Adrenal gland (tissue), 12 donors: ENCODE results near the gene EVI5L. TPM values are rescaled to one million over a fixed set of nuclear protein-coding genes. Genes with fewer than 3 reads are reported as not detected.

ENCODE experiments used
- DNase-seq, 7 donors: peaks; one replicate each; pipeline ENCODE4 v3.0.0-alpha.2; 2019 to 2020
- H3K27ac ChIP-seq, 5 donors: fragments of 200-600 bp; sonication (generic) in 4 of 5; 1 replicate in 3 of 5; 2 replicates in 2 of 5; pipeline versions ENCODE4 v1.5.1 to v1.8.0; 2016 to 2020; ENCODE audit warnings: mild to moderate bottlenecking in 1 of 5
- H3K27me3 ChIP-seq: fragments of 200-600 bp; 2 replicates; pipeline ENCODE4 v1.8.0; 2021
- H3K36me3 ChIP-seq, 2 donors: fragments of 200-600 bp; replicated peaks in 1 of 2; 1 replicate in 1 of 2; 2 replicates in 1 of 2; pipeline versions ENCODE4 v1.5.1 to v1.8.0; 2018 to 2022
- H3K4me1 ChIP-seq, 2 donors: fragments of 200-600 bp; replicated peaks in 1 of 2; 1 replicate in 1 of 2; 2 replicates in 1 of 2; pipeline versions ENCODE4 v1.5.1 to v1.8.0; 2018 to 2021
- H3K4me3 ChIP-seq, 4 donors: fragments of 200-600 bp; sonication (generic) in 3 of 4; one replicate each; pipeline ENCODE4 v1.5.1; 2016 to 2018
- H3K9me3 ChIP-seq, 3 donors: fragments of 200-600 bp; sonication (generic) in 1 of 3; replicated peaks in 1 of 3; 1 replicate in 2 of 3; 2 replicates in 1 of 3; pipeline versions ENCODE4 v1.5.1 to v1.8.0; 2016 to 2021
- POLR2A ChIP-seq, 2 donors: fragments of 450-650 bp; IDR thresholded peaks; one replicate each; pipeline ENCODE4 v1.6.1; 2017; ENCODE audit warnings: antibody characterized with exemption in 2 of 2, mild to moderate bottlenecking in 2 of 2, moderate library complexity in 1 of 2
- WGBS, 4 donors: extraction: QIAGEN DNeasy Blood & Tissue Kit in 2 of 4; methylation state at CpG; one replicate each; pipeline versions ENCODE4 v1.1.5 to v1.1.7; 2013 to 2017; 5-methylcytosine and 5-hydroxymethylcytosine counted together
- intact Hi-C, 2 donors: fragments of 100-400 bp; cut with DNase I; formaldehyde crosslinking; loops; one replicate each; pipeline versions ENCODE4 v1.14.1 to v1.15.0; 2022 to 2023
- polyA plus RNA-seq, 3 donors: library from polyadenylated mRNA; stranded (reverse); fragments of 200-250 nt in 2 of 3; fragments of 350-450 nt in 1 of 3; fragmentation: Illumina TruSeq in 1 of 3; extraction: RNeasy Lipid Tissue Mini Kit (QIAGEN cat#74804) in 1 of 3; gene quantifications; one replicate each; pipeline ENCODE4 v1.2.3, GENCODE V29; 2013 to 2014
- total RNA-seq, 9 donors: library from RNA; depleted of rRNA in 4 of 9; stranded (reverse); fragments of >200 nt in 4 of 9; fragments of 120-200 nt in 1 of 9; fragmentation: NEBNext Ultra II Directional in 1 of 9; extraction: Animal tissue kit (Norgen Biotek cat#: 25700) in 1 of 9; gene quantifications; one replicate each; pipeline versions ENCODE4 v1.1.0 to v1.2.4, GENCODE V29; 2013 to 2023
- TF ChIP-seq, protein P1 (sequence below), 6 experiments: fragments of 450-650 bp in 4 of 6; fragments of 200-600 bp in 2 of 6; sonication (generic) in 1 of 6; IDR thresholded peaks; 1 replicate in 5 of 6; 2 replicates in 1 of 6; pipeline versions ENCODE4 v1.5.1 to v1.8.0; 2016 to 2021; ENCODE audit warnings: antibody characterized with exemption in 6 of 6, mild to moderate bottlenecking in 2 of 6, moderate library complexity in 1 of 6
- donor health status: healthy with polysubstance abuse.
- donor health status: Bipolar disorder and iron deficiency.
- donor health status: DM: yes; HTN: yes; CAD: no.
- donor health status: DM: no; HTN: no; CAD: no.
- donor health status: DM: no; HTN: no; CAD: no.
- donor health status: DM: yes; HTN: yes; CAD: no.

The EVI5L gene
- total and polyA plus RNA-seq, 12 donors, result 8.8 to 22.2 (median 20.5) TPM

DNA sequence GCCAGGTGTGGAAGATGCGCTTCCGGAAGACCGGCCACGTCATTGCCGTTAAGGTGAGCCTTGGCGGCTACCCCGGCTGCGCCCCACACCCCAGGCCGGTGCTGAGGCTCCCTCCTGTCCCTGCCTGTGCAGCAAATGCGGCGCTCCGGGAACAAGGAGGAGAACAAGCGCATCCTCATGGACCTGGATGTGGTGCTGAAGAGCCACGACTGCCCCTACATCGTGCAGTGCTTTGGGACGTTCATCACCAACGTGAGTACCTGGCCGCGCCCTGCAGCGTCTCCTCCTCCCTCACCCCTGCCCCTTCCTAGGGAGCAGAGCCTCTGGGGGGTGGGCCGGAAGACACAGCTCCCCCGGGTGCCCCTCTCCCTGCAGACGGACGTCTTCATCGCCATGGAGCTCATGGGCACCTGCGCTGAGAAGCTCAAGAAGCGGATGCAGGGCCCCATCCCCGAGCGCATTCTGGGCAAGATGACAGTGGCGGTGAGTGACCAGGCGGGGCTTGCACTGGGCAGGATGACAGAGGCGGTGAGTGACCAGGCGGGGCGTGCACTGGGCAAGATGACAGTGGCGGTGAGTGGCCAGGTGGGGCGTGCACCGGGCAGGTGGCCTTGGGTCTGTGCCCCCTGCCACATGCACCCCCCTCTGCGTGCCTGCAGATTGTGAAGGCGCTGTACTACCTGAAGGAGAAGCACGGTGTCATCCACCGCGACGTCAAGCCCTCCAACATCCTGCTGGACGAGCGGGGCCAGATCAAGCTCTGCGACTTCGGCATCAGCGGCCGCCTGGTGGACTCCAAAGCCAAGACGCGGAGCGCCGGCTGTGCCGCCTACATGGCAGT, 80.5 kb downstream of the EVI5L start:
- no peak for DNase-seq
- H3K4me3 ChIP-seq, result no peak overlapping the region
- intact Hi-C loops, result no loop called here
- H3K4me1 ChIP-seq, result peaks cover 0 to 23% of the 10 kb centered on the region in 2 donors
- H3K27me3 ChIP-seq, result no peaks in the 10 kb centered on the region
- no peaks in the 10 kb centered on the region for H3K9me3 ChIP-seq
- H3K36me3 ChIP-seq, result peaks cover 0 to 35% of the 10 kb centered on the region in 2 donors
- H3K27ac ChIP-seq, result no peak overlapping the region
- TF ChIP-seq, protein P1, sequence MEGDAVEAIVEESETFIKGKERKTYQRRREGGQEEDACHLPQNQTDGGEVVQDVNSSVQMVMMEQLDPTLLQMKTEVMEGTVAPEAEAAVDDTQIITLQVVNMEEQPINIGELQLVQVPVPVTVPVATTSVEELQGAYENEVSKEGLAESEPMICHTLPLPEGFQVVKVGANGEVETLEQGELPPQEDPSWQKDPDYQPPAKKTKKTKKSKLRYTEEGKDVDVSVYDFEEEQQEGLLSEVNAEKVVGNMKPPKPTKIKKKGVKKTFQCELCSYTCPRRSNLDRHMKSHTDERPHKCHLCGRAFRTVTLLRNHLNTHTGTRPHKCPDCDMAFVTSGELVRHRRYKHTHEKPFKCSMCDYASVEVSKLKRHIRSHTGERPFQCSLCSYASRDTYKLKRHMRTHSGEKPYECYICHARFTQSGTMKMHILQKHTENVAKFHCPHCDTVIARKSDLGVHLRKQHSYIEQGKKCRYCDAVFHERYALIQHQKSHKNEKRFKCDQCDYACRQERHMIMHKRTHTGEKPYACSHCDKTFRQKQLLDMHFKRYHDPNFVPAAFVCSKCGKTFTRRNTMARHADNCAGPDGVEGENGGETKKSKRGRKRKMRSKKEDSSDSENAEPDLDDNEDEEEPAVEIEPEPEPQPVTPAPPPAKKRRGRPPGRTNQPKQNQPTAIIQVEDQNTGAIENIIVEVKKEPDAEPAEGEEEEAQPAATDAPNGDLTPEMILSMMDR (IDR thresholded peaks at IDR 0.05), result no peak
- TF ChIP-seq POLR2A (IDR thresholded peaks at IDR 0.05), result no peak
- WGBS, 4 donors, result 90 to 92% (median 91%) methylated on average over 29 to 54 of the region's 54 CpGs

DNA sequence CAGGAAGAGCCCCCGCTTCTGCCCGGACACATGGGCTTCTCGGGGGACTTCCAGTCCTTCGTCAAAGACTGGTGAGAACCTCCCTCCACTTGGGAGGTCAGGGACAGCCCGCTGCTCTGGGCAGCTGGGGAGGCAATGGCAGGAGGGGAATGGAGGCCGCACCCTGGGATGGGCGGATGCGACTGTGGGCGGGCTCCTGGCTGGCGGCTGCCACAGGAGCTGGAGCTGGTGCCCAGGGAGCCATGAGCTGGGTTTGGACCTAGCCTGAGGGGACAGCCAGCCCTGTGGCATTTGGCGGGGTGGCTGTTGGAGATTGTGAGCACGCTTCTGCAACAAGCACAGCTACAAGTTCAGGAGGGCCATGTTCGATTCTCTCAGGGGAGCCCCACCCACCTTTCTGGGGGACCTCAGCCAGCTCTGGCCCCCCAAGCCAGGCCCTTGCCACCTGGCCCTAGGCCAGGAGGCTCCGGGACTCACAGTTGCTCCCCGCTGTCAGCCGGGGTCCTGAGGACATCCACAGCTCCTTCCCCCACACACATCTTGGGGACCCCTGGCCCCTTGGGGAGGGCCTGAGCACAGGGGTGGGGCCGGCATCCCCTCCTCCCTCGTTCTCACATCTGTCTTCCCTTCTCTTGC, 81.6 kb downstream of the EVI5L start:
- WGBS, 4 donors, result 92 to 98% (median 94%) methylated on average over 5 to 18 of the region's 18 CpGs
- TF ChIP-seq, protein P1 (IDR thresholded peaks at IDR 0.05), result no peak
- TF ChIP-seq POLR2A (IDR thresholded peaks at IDR 0.05), result no peak
- Histone ChIP-seq H3K27me3 (peaks cover 5% of the 10 kb centered on the region), H3K4me1 (peaks cover 7 to 20% of the 10 kb centered on the region in 2 donors), H3K36me3 (peaks cover 0 to 35% of the 10 kb centered on the region in 2 donors), H3K27ac (no peak overlapping the region), H3K9me3 (no peaks in the 10 kb centered on the region), H3K4me3 (no peak overlapping the region)
- intact Hi-C loops, result no loop called here
- DNase-seq, result peak in 1 of 7 donors; percentile 23

- Histone ChIP-seq H3K27ac (no peak overlapping the region), H3K4me3 (no peak overlapping the region), H3K36me3 (peaks cover 0 to 35% of the 10 kb centered on the region in 2 donors), H3K4me1 (peaks cover 7 to 19% of the 10 kb centered on the region in 2 donors), H3K9me3 (no peaks in the 10 kb centered on the region), H3K27me3 (peaks cover 11% of the 10 kb centered on the region)
- DNase-seq, result peak in 2 of 7 donors; percentile 23 to 52
- intact Hi-C loops, result no loop called here
- TF ChIP-seq, protein P1 (IDR thresholded peaks at IDR 0.05), result no peak
- TF ChIP-seq POLR2A (IDR thresholded peaks at IDR 0.05), result no peak
- 86 to 95% (median 90%) methylated on average over 13 to 31 of the region's 31 CpGs for WGBS, 4 donors
These were observed 82.2 kb downstream of the EVI5L start for GRCh38 chr19:7912144-7912696.
